GM21825 (cell line): Measurements from ENCODE around the gene NXF2B.
"Not testable (repeated sequence)": the region's sequence is repeated elsewhere in the genome, so short reads cannot be mapped to it uniquely, and the experiment has no call there.

Experiments used
- ATAC-seq: cut with Tn5 transposase; IDR thresholded peaks from one replicate; pipeline ENCODE4 v1.9.1; 2021; ENCODE audit warnings: mild to moderate bottlenecking, moderate library complexity; ENCODE audit not compliant: unreplicated experiment

The NXF2B gene

GRCh38 chrX:102439908-102440307 lies at the start of gene NXF2B:
NXF2B (minus strand) TSS chrX:102440008; CDS start chrX:102380036, 59,972 bp downstream.
- not testable (repeated sequence) for ATAC-seq

GRCh38 chrX:102478765-102479164 lies 39.0 kb upstream of the NXF2B start:
- ATAC-seq, result not testable (repeated sequence)

GRCh38 chrX:102471762-102472220 lies 32.0 kb upstream of the NXF2B start, which contains the start of gene TCP11X2:
TCP11X2 (minus strand) TSS chrX:102471812.
- ATAC-seq, result not testable (repeated sequence)

- ATAC-seq, result not testable (repeated sequence)
These were observed 30.4 kb upstream of the NXF2B start for GRCh38 chrX:102470215-102470614.

- ATAC-seq, result not testable (repeated sequence)
These were observed 18.8 kb upstream of the NXF2B start for GRCh38 chrX:102458615-102459014.

- ATAC-seq, result not testable (repeated sequence)
These were observed 25.3 kb downstream of the NXF2B start for GRCh38 chrX:102414493-102414892.

GRCh38 chrX:102345916-102346315 lies 93.9 kb downstream of the NXF2B start:
- no peak for ATAC-seq

GRCh38 chrX:102341867-102342266 lies 97.9 kb downstream of the NXF2B start:
- no peak for ATAC-seq

GRCh38 chrX:102339312-102340298 lies 100.2 kb downstream of the NXF2B start:
- no peak for ATAC-seq

- ATAC-seq, result no peak
These were observed 101.6 kb downstream of the NXF2B start for GRCh38 chrX:102338162-102338561.
